Measurements from ENCODE around the gene B3GAT1.
"Not testable (repeated sequence)": the region's sequence is repeated elsewhere in the genome, so short reads cannot be mapped to it uniquely, and the experiment has no call there.

Gene B3GAT1

DNA sequence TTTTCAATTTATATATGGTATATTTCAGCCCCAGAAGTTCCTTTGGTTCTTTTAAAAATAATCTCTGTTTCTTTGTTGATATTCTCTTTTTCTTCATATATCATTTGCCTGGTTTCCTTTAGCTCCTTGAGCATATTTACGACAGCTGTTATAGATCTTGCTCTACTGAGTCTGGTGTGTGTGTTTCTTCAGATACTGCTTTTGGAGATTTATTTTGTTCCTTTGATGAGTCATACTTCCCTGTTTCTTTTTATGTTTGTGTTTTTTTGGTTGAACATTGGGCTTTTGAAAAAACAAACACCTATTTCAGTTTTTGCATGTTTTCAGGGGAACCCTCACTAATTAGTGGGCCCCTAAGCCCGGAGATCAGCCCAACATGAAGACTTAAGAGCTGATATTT is 56.9 kb downstream of the B3GAT1 start:
- no peak for DNase-seq (ENCODE audit: low spot score)

GRCh38 chr11:134352111-134352510 is 59.9 kb downstream of the B3GAT1 start:
- DNase-seq (ENCODE audit: low spot score), result no peak

DNA sequence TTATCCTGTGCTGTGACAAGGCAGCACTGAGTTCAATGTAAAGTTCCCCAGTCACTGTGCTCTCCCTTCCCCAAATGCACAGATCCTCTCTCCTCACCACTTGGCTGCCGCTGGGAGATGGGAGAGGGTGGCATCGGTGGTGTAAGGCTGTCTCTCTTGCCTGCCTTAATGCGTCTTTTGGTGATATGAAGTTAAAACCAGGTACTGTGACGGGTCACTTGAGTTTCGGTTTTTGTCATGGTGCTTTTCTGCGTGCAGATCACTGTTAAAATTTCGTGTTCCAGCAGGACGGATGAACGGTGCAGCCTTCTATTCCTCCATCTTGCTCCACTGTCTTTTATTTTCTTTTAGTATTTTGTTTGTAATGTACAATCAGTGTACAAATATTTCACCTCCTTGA is 61.7 kb downstream of the B3GAT1 start:
- DNase-seq (ENCODE audit: low spot score), result no peak

DNA sequence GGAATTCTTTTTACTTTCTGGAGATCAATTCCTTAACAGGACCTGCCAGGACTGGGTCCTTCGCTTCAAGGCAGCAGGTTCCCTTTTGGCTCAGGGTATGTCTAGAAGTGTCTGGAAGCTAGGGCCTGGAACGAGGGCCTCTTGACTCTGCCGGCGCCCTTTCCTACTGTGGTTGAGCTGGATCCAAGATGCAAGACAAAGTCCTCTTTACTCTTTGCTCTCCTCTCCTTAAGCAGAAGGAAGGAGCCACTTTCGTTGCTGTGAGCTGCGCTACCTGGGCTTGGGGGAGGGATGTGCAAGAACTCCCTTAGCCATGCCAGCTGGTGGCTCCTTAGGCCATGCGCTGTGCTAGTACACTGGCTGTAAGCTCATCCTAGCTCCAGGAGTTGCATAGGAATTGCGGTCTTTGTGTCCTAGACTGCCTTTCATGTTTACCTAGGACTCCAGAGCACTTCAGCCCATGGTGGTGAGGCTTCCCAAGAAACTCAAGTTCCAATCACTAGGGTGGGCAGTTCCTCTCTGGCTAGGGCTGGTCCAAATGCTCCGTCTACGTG is 62.2 kb downstream of the B3GAT1 start:
- no peak for DNase-seq (ENCODE audit: low spot score)

DNA sequence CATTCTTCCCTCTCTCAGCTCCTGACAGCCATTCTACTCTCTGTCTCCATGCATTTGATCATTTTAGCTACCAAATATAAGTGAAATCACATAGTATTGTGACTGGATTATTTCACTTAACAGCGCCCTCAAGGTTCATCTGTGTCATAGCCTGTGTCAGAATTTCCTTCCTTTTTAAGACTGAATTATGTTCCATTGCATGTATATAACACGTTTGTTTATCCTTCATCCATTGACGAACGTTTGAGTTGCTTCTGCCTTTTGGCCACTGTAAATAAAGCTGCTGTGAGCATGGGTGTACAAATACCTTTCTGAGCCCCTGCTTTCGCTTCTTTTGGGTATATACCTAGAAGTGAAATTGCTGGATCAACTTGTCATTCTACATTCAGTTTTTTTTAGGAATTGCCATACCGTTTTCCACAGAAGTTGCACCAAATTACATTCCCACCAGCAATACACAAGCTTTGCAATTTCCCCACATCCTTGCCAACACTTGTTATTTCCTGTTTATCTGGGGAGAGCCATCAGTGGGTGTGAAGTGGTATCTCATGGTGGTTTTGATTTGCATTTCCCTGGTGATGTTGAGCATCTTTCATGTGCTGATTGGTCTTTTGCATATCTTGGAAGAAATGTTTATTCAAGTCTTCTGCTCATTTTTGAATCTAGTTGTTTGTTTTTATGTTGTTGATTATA is 62.8 kb downstream of the B3GAT1 start:
- DNase-seq (ENCODE audit: low spot score), result no peak

- no peak for DNase-seq (ENCODE audit: low spot score)
Observed at GRCh38 chr11:134347441-134347840, 64.6 kb downstream of the B3GAT1 start.

DNA sequence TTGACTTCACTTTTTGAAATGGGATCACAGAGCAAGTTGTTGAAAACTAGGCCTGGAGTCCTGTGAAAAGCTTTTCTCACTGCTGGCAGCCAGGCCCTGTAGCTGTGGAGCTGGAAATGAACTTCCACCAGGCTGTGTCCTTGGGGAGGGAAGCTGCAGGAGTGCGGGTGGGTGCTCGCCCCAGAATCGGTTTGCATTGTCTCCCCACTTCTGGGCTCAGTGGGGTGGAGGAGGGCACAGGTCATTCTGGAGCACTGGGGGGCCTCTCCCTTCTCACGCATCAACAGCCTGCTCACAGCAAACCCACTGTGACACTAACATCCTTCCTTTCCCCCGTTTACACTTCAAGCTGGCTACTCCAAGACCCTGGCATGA is 65.1 kb downstream of the B3GAT1 start:
- no peak for DNase-seq (ENCODE audit: low spot score)

DNA sequence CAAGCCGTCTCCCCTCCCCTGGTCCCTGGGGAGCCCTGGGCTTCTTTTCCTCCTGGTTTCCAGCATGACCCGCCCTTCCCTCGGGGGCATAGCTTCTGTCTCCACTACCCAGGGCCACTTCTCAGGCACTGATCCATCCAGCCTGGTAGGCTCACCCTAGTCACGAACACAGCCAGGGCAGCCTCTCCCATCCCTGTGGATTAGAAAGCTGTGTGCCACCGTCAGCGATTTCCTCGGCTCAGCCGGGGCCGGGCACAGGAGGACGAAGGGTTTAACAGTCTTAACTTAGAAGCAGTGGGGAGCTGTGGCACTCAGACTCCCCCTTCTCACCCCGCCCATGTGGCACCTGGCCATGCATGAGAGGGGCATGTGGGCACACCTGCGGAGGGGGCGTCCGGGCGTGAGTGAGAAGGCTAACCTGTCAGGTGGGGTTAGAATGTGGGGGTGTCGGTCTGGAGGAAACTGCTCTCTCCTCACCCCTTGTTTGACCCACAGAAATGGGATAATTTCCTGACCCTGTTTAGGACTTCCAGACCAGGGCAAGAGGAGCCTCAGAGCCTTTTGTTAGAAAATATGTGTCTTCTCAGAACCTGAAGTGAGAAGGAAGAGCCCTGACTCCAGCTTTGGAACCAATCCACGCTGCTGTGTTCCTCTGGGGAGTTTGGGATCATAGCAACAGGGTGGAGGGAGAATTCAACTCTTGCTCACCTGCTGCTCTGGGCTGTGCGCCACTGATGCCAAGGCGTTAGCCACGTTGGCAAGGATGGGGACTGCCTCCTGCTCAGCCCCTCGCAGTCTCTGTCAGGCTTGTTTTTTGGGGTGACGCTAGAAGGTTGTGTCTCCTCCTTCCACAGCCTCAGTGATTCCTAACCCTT is 65.7 kb downstream of the B3GAT1 start:
- no peak for DNase-seq (ENCODE audit: low spot score)

DNA sequence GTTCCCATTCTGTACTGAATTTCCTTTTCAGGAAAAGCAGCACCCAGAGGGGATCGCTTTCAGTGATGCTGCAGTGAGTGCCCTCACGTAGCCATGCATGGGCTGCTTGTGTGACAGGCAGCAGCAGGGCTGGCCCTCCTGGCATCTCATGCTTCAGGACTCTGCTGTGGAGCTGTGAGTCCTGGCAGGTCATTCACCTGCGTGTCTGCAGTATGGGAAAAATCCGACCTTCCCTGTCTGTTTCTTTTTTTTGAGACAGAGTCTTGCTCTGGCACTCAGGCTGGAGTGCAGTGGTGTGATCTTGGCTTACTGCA is 66.8 kb downstream of the B3GAT1 start:
- DNase-seq (ENCODE audit: low spot score), result no peak

DNA sequence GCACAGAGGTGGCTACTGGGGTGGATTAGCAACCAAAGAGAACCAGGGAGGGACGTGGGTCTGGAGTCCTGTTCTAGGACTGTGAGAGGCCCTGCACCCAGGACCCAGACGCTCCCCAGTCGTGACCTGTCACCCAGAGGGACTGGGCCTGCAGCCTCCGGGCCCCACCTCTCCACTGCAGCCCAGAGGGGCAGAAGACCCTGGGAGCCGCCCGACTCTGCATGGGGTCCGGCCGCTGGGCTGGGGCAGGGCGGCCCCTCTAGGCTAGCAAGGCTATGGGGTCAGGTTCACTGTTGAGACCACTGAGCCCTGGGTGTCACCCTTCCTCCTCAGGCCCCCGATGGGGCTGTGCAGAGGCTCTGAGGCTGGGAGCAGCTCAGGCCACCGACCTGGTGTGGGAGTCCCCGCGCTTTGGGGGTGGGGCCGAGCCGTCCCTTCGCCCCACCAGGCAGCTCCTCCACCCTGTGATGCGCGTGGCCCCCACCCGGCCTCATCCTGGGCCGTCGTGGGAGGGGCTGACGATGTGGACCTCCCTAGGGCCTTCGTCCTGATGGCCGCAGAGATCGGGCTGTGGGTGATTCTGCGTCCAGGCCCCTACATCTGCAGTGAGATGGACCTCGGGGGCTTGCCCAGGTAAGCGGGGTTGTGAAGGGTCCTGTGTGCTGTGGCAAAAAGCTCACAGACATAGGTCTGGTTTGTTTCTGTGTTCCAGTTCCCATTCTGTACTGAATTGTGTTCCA is 67.4 kb downstream of the B3GAT1 start:
- not testable (repeated sequence) for DNase-seq (ENCODE audit: low spot score)

- no peak for DNase-seq (ENCODE audit: low spot score)
Observed at GRCh38 chr11:134343646-134344045, 68.4 kb downstream of the B3GAT1 start.

DNA sequence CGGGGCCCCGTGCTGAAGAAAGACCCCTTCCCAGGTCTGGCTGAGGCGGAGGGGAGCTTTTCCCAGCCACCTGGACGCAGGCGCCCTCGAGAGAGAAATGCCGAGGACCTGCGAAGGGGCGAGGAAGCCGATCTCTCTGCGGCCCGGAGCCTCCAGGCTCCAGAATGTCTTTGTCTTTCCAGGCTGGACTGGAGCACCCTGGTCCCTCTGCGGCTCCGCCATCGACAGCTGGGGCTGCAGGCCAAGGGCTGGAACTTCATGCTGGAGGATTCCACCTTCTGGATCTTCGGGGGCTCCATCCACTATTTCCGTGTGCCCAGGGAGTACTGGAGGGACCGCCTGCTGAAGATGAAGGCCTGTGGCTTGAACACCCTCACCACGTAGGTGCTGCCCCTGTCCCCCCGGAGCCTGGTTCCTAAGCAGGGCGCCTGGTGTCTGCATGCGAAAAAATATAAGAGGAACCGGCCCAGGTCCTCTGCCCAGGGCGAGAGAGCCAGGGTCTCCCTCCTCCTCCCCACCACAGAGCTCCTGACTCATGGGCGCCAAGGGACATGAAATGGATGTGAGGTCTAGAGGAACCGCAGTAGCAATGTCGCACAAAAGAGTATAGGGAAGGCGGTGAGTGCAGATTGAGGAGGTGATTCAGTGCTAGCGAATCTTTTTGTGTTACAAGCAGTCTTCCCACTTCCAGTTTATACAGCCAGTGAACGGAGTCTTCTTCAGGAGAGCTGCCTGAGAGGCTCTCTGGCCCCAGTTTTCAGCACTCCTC is 69.3 kb downstream of the B3GAT1 start:
- no peak for DNase-seq (ENCODE audit: low spot score)

GRCh38 chr11:134341805-134342571 is 70.1 kb downstream of the B3GAT1 start:
- DNase-seq (ENCODE audit: low spot score), result no peak

DNA sequence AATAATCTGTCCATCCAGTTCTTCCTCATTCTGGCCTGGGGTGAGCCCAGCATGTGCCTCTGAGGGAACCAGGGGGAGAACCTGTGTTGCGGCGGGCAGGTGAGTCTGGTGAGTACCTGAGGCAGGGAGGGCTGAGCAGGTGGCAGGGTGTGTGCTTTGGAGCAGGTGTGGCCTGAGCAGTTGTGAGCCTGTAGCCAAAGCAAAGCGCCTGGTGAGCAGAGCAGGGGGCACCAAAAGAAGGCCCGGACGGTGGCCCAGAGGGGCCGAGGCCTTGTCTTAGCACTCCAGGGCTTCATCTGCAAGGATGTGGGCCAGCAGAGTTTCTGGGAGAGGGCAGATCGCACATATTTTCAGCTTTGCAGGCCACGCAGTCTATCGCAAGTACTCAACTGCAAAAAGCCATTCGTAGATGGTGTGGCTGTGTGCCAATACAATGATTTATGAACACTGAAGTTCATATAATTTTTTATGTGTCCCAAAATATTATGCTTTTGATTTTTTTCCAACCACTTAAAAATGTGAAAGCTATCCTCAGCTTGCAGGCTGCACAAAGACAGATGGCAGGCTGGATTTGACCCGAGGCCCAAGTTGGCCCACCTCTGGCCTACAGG is 71.6 kb downstream of the B3GAT1 start:
- no peak for DNase-seq (ENCODE audit: low spot score)

DNA sequence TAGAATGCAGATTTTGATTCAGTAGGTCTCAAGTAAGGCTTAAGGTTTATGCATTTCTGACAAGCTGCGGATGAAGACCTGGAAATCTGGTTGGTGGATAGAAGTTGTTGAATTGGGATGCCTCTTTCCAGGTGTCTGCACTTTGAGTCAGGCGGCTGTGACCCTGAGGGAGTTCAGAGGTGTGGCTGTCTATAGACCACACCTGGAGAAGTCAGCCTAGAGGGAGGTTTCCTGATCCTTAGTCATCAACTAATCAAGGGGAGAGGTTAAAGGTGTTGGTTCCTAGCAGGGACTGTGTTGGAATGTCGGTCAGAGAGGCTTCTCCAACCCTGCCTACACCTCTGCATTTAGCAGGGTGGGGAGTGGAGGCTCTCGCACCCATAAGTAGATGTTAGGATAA is 72.3 kb downstream of the B3GAT1 start:
- no peak for DNase-seq (ENCODE audit: low spot score)

- DNase-seq (ENCODE audit: low spot score), result no peak
Observed at GRCh38 chr11:134338654-134339053, 73.4 kb downstream of the B3GAT1 start.

DNA sequence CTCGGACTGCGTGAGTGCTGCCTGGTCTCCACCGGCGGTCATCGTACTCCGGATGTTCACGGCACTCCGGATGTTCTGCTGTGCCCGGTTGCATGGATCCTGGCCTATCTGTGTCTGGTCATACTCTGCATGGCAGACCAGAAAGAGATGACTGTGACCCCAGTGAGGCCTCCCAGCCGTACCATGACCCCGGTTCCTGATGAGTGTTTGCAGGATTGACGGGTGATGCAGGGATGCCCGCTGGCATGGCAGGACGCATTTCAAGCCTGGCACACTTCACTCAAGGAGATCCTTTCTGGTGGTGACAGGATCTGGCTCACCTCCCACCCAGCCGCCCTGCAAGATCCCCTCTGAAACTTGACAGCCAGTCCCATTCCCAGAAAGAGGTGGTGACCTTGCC is 74.0 kb downstream of the B3GAT1 start:
- DNase-seq (ENCODE audit: low spot score), result no peak

DNA sequence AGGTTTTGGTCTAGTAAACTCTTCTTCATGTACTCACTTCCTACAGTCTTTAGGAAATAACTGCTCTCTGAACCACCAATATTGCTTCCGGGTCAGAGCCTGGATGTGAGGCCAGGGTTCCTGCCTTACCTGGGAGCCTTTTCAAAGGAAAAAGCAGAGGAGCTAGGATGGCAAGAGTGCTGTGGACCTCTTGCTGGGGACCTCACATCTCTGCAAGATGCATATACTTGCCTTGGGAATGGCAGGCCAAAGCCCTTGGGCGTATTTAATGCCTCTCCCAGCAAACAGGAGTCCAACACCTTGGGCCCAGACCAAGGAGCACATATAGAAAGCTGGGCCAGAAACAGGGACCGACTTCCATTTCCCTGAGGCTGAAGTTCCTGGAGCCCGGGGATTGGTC is 75.0 kb downstream of the B3GAT1 start:
- no peak for DNase-seq (ENCODE audit: low spot score)

GRCh38 chr11:134334796-134335571 is 77.1 kb downstream of the B3GAT1 start:
- DNase-seq (ENCODE audit: low spot score), result no peak

- DNase-seq (ENCODE audit: low spot score), result no peak
Observed at GRCh38 chr11:134333946-134334345, 78.1 kb downstream of the B3GAT1 start.

All from germinal center (tissue), 1 donor.